ENCODE data around the gene CAPN15.

CAPN15 gene

GRCh38 chr16:554640-555365 is 27.3 kb downstream of the CAPN15 start:
- DNase-seq (ENCODE audit: insufficient read length) (no peak), FAIRE-seq (no peak)
- TF ChIP-seq TAF1 (IDR thresholded peaks at IDR 0.05; ENCODE audit: borderline replicate concordance, low read depth, low read length) (no peak), POLR2AphosphoS5 (IDR thresholded peaks at IDR 0.05; ENCODE audit: low read depth, low read length) (no peak), POLR2A (IDR thresholded peaks at IDR 0.05; ENCODE audit: low read depth, low read length) (no peak)

DNA sequence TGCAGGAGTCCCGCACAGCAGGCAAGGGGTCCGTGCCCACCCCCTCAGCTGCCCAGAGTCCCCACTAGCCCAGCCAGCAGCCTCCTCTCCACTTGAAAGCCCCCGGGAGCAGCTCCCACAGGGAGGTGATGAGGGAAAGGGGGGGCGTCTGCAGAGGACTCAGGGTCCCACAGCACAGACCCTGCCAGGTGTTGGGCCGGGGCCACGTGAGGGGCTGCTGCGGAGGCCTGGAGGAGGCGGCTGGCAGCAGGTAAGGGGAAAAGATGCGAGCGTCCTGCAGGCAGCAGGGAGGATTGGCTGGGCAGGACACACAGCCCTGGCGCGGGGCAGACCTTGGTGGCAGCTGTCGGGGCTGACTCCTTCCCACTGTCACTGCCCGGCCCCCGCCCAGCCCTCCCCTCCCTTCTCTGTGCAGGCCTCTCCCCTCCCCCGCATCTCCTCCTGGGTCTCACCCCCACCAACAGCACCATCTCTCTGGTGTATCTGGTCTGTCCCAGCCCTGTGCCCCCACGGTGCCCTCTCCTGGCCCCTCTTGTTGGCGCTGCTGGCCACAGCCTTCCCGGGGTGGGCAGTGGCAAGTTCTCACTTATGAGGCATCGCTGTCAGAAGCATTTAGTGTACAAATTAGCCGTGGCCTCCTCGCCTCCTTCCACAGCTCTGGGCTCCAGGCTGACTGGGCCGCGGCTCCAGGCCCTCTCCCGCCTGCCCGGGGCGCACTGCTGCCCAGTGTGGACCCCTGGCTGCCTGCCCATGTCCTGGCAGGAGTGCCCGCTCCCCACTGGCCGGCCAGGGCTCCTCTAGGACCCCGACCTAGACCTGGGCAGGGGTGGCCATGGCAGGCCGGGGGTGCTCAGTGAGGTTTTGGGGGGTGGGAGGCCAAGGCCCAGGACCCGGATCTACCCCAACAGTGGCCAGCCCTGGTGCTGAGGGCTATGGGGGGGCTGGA is 28.3 kb downstream of the CAPN15 start:
- no peak for DNase-seq (ENCODE audit: insufficient read length)
- no peak for TF ChIP-seq TAF1 (IDR thresholded peaks at IDR 0.05; ENCODE audit: borderline replicate concordance, low read depth, low read length)
- TF ChIP-seq POLR2AphosphoS5 (IDR thresholded peaks at IDR 0.05; ENCODE audit: low read depth, low read length) = no peak
- no peak for TF ChIP-seq POLR2A (IDR thresholded peaks at IDR 0.05; ENCODE audit: low read depth, low read length)
- FAIRE-seq = no peak

GRCh38 chr16:556474-557173 is 29.1 kb downstream of the CAPN15 start:
- DNase-seq (ENCODE audit: insufficient read length) (no peak), FAIRE-seq (no peak)
- TF ChIP-seq TAF1 (IDR thresholded peaks at IDR 0.05; ENCODE audit: borderline replicate concordance, low read depth, low read length) (no peak), POLR2AphosphoS5 (IDR thresholded peaks at IDR 0.05; ENCODE audit: low read depth, low read length) (no peak), POLR2A (IDR thresholded peaks at IDR 0.05; ENCODE audit: low read depth, low read length) (no peak)

- DNase-seq (ENCODE audit: insufficient read length) = no peak
These were observed 30.2 kb downstream of the CAPN15 start for GRCh38 chr16:557463-558297.

DNA sequence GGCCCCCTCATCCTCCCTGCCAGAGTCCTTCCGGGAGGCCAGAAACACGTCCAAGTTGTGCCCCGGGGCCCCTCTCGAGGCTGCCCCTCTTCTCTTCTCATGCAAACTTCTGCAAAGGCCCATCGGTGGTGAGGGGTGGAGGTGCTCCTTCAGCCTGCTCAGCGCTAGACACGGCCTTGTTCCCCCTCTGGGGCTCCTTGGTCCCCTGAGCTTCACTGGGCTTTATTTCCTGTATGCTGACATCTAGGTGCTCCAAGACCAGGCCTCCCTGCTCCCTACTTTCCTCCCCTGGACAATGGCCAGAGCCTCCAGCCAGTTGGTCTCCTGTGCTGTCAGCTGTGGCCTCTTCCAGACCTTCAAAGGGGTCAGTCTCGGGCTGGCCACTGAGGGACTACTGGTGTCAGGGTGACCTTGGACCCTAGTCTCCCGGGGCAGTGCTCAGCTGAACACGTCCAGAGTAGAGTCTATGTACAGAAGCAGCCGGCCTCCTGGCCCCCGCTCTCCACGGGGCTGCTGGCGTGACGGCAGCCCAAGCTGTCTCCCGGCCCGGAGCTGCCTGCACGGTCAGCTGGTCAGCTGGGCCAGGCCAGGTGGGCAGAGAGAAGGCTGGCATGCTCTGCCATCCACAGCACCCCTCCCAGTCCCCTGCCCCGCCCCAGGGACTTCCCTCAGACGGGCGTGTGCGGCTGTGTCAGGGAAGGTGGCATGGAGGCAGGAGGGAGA is 30.9 kb downstream of the CAPN15 start:
- FAIRE-seq = no peak
- DNase-seq (ENCODE audit: insufficient read length) = no peak
- TF ChIP-seq POLR2AphosphoS5 (IDR thresholded peaks at IDR 0.05; ENCODE audit: low read depth, low read length) = no peak
- no peak for TF ChIP-seq TAF1 (IDR thresholded peaks at IDR 0.05; ENCODE audit: borderline replicate concordance, low read depth, low read length)
- TF ChIP-seq POLR2A (IDR thresholded peaks at IDR 0.05; ENCODE audit: low read depth, low read length) = no peak

More at GRCh38 chr16:557463-558297, 30.2 kb downstream of the CAPN15 start:
- no peak for FAIRE-seq
- TF ChIP-seq TAF1 (IDR thresholded peaks at IDR 0.05; ENCODE audit: borderline replicate concordance, low read depth, low read length) = no peak
- TF ChIP-seq POLR2AphosphoS5 (IDR thresholded peaks at IDR 0.05; ENCODE audit: low read depth, low read length) = no peak
- no peak for TF ChIP-seq POLR2A (IDR thresholded peaks at IDR 0.05; ENCODE audit: low read depth, low read length)

DNA sequence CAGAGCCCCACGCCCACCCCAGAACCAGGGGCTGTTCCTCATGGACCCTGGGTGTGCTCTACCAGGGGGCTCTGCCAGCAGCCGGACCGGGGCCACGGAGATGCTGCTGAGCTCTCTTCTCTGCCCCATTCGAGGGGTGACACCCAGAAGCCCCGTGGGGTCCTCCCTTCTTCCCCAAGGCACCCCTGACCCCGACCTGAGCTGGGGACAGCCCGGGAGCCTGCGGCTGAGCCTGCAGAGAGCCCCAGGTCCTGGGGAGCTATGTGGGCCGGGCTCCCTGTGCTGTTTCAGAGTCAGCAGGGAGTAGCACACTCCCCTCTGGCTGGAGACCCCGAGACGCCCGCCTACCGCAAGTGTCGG is 31.5 kb downstream of the CAPN15 start:
- FAIRE-seq (no peak), DNase-seq (ENCODE audit: insufficient read length) (no peak)
- TF ChIP-seq POLR2AphosphoS5 (IDR thresholded peaks at IDR 0.05; ENCODE audit: low read depth, low read length) (no peak), POLR2A (IDR thresholded peaks at IDR 0.05; ENCODE audit: low read depth, low read length) (no peak), TAF1 (IDR thresholded peaks at IDR 0.05; ENCODE audit: borderline replicate concordance, low read depth, low read length) (no peak)

DNA sequence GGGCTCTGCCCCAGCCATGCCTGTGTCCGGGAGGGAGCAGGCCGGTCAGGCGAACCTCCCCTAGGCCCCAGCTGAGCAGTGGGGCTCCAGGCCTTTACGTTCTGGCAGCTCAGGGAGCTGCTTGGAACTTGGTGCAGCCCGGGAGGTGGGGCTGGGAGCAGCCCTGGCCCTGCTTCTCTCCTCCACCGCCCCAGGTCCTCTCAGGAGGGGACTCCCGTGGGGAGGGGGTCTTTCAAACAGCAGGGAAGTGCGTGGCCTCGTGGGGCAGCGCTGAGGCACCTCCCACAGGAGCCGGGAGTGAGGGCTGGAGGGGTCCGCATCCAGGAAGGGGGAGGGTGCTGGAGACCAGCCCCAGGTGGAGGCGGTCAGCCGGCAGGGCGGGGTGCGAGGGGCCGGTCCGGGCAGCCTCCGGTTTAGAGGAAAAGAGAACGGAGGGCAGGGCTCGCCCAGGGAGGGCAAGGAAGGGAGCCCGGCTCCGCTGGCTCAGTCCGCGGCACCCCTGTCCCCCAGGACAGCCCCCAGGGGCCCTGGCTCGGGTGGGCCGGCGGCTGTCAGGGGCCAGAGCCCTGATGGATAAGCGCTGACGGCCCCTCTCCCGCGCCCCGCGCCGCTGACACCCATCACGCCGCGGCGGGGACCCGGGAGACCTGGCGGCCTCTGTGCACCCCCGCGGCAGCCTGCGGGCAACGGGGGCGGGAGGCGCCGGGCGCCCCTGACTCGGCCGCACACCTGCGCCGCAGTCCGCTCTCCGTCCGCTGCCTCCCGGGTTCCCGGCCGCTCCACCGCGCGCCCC is 32.1 kb downstream of the CAPN15 start:
- FAIRE-seq (no peak), DNase-seq (ENCODE audit: insufficient read length) (no peak)
- TF ChIP-seq POLR2A (IDR thresholded peaks at IDR 0.05; ENCODE audit: low read depth, low read length) = no peak
- no peak for TF ChIP-seq POLR2AphosphoS5 (IDR thresholded peaks at IDR 0.05; ENCODE audit: low read depth, low read length)
- no peak for TF ChIP-seq TAF1 (IDR thresholded peaks at IDR 0.05; ENCODE audit: borderline replicate concordance, low read depth, low read length)

DNA sequence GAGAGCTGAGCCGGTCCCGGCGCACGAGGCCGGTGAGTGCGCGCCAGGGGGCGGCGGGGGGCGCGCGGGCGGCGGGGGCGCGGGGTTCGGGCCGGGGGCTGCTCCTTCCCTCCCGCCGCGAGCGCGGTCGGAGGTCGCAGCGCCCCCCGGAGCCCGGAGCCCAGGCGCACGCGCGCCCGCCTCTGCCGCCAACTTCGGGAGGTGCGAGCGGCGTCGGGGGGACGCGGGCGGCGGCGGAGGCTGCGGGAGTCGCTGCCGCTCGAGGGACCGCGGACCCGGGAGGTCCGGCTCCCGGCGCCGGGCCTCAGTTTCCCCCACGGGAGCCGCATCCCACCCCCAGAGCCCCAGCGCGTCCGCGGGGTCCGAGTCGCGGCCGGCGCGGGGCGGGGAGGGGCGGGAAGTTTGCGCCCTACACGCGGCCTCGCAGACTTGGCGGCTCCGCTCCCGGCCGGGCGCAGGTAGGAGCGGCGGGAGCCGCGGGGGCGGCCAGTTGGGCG is 32.7 kb downstream of the CAPN15 start, which contains the start of gene PRR35:
Gene PRR35, plus strand, starts transcription at position 191 of the 497 bp plus-strand sequence. CDS start 2,901 bp downstream, outside the sequence.
- no peak for DNase-seq (ENCODE audit: insufficient read length)
- TF ChIP-seq POLR2AphosphoS5 (IDR thresholded peaks at IDR 0.05; ENCODE audit: low read depth, low read length) = no peak
- TF ChIP-seq TAF1 (IDR thresholded peaks at IDR 0.05; ENCODE audit: borderline replicate concordance, low read depth, low read length) = no peak
- no peak for TF ChIP-seq POLR2A (IDR thresholded peaks at IDR 0.05; ENCODE audit: low read depth, low read length)
- no peak for FAIRE-seq

DNA sequence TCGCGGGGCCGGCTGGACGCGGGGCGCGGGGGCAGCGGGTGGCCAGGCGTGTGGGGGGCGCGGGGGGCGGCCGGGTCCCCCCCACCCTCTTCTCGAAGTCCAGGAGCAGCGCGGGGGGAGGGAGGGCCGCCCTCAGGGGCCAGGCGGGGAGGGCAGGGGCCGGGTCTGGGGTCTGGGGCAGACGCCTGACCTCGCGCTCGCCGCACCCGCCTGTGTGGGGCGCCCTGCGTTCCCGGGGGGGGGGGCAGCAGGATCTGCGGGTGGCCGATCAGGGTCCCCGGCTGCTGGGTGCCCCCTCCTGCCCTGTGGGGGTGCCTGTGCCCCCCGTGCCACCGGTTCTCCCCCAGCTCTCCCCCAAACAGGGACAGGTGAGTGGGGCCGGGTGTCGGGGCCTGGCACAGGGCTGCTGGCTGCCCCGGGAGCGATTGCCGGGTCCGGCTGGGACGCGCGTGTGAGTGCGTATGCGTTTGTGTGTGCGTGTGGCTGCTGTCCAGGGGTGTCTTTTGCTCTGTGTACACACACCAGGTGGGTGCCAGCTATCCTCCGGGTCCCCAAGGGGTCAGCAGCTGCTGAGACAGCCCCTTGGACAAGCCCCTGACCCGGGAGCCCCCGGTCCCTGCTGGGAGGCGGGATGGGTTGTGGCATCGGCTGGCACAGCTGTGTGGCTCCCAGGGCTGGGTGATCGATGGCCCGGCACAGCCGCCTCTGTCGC is 33.3 kb downstream of the CAPN15 start:
- FAIRE-seq = no peak
- TF ChIP-seq POLR2AphosphoS5 (IDR thresholded peaks at IDR 0.05; ENCODE audit: low read depth, low read length) (no peak), POLR2A (IDR thresholded peaks at IDR 0.05; ENCODE audit: low read depth, low read length) (no peak), TAF1 (IDR thresholded peaks at IDR 0.05; ENCODE audit: borderline replicate concordance, low read depth, low read length) (no peak)
- DNase-seq (ENCODE audit: insufficient read length) = no peak
